Ovary (tissue), 3 donors: ENCODE results near the gene HIGD1A.
"Not testable (repeated sequence)": the region's sequence is repeated elsewhere in the genome, so short reads cannot be mapped to it uniquely, and the experiment has no call there.

Experiments used
- CTCF ChIP-seq, 3 donors: fragments of 450-650 bp in 2 of 3; fragments of 200-600 bp in 1 of 3; IDR thresholded peaks; one replicate each; pipeline versions ENCODE4 v1.5.1 to v1.8.0; 2016 to 2022; ENCODE audit warnings: antibody characterized with exemption in 3 of 3, mild to moderate bottlenecking in 1 of 3
- EP300 ChIP-seq: sonication (generic); formaldehyde crosslinking; IDR thresholded peaks from one replicate; pipeline ENCODE4 v1.6.1; 2017; ENCODE audit warnings: antibody characterized with exemption
- POLR2A ChIP-seq: fragments of 450-650 bp; IDR thresholded peaks from one replicate; pipeline ENCODE4 v1.6.1; 2017; ENCODE audit warnings: antibody characterized with exemption, mild to moderate bottlenecking, moderate library complexity
- donor health status: DM: no; HTN: no; CAD: no.

- TF ChIP-seq POLR2A; CTCF (IDR thresholded peaks at IDR 0.05); EP300: not testable (repeated sequence)
Measured at GRCh38 chr3:42810706-42811105, 6.4 kb upstream of the HIGD1A start.
